Astrocyte of the hippocampus (primary cell): Measurements from ENCODE around the gene RTBDN.
A peak's percentile ranks its signal among the peaks of the same experiment; 100 is the strongest.

ENCODE experiments used
- DNase-seq: peaks from one replicate; pipeline ENCODE4 v3.0.0; 2011; ENCODE audit warnings: low read depth, low spot score

Gene RTBDN

DNA sequence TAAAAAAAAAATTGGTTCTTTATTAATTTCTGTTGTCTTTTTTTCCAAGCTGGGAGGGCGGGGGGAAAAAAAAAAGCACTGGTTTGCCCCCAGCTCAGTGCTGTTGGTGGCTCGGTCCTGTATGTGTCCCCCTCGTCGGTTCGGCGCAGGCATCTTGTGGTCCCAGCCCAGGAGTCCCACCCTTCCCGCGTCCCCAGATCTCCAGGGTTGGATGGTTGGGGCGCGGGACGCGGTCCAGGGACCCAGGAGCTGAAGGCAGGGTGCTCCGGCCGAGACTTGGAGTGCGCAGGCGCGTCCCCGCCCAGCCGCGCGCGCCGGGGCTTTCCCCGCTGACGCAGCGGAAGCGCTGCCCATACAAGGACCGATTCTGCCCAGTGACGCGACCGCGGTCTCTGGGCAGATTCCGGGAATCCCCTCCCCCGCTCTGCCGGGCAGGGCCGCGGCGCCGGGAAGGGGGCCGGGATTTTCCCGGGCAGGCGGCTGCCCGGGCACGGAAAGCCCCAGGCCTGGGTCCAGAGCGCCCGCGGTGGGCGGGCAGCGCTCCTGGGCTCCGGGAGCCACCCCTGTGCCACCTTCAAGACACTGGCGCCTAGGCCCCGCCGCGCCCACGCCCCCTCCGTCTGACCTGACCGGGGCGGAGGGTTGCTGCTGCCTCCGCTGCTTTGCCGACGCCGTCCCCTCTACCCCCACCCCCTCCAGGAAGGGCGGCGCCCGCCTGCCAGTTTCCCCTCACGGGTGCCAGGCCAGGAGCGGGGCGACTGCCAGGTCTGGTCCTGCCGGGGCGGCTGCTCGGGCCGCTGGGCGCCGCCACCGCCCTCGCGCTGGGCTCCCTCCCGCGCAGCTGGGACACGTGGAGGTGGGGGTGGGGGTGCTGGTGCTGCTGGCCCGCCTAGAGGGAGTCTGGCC is 40.8 kb downstream of the RTBDN start:
- DNase-seq: peak; percentile 99

- DNase-seq: no peak
Observed at GRCh38 chr19:12792853-12793289, 41.5 kb downstream of the RTBDN start.

DNA sequence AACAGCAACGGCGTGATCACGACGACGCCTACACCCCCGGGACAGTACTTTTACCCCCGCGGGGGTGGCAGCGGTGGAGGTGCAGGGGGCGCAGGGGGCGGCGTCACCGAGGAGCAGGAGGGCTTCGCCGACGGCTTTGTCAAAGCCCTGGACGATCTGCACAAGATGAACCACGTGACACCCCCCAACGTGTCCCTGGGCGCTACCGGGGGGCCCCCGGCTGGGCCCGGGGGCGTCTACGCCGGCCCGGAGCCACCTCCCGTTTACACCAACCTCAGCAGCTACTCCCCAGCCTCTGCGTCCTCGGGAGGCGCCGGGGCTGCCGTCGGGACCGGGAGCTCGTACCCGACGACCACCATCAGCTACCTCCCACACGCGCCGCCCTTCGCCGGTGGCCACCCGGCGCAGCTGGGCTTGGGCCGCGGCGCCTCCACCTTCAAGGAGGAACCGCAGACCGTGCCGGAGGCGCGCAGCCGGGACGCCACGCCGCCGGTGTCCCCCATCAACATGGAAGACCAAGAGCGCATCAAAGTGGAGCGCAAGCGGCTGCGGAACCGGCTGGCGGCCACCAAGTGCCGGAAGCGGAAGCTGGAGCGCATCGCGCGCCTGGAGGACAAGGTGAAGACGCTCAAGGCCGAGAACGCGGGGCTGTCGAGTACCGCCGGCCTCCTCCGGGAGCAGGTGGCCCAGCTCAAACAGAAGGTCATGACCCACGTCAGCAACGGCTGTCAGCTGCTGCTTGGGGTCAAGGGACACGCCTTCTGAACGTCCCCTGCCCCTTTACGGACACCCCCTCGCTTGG is 42.1 kb downstream of the RTBDN start:
- DNase-seq: peak; percentile 67

DNA sequence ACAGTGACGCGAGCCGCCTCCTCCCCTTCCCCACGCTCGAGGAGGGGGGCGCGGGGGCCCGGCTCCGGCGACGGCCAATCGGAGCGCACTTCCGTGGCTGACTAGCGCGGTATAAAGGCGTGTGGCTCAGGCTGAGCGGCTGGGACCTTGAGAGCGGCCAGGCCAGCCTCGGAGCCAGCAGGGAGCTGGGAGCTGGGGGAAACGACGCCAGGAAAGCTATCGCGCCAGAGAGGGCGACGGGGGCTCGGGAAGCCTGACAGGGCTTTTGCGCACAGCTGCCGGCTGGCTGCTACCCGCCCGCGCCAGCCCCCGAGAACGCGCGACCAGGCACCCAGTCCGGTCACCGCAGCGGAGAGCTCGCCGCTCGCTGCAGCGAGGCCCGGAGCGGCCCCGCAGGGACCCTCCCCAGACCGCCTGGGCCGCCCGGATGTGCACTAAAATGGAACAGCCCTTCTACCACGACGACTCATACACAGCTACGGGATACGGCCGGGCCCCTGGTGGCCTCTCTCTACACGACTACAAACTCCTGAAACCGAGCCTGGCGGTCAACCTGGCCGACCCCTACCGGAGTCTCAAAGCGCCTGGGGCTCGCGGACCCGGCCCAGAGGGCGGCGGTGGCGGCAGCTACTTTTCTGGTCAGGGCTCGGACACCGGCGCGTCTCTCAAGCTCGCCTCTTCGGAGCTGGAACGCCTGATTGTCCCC is 42.9 kb downstream of the RTBDN start, which contains the start of gene JUNB:
Gene JUNB, plus strand, starts transcription at position 142 of the 706 bp plus-strand sequence. Its CDS starts 286 bp downstream, at position 428.
- peak; percentile 99 for DNase-seq

DNA sequence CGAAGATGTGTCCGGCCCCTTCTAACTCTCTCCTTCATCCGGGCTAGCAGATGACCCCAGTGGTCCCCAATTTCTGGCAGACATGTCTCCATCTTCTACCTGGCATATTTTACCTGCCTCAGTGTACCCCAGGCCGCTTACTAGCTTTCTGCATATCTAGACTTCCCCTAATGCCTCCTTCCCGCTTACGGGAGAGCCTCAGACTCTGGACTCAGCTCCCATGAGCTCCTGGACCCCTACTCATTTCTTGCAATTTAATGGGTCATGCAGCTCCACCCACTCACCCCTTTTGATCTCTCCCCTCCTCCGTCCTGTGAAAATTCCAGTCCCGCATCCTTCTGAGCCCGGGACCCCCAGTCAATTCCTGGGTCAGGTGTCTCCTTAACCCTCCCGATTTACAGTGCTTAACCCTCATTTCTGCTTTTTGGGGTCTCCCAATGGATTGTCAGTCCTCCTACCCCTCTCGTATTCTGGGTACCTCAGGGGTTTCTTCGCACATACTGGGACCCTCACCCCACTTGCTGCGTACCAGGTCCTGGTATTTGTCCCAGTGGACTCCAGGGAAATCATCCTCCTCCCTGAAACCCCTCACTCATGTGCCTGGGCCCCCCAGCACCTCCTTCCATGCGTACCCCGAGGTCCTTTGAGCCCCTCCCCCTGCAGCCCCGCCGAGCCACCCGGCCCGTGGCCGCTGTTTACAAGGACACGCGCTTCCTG is 43.6 kb downstream of the RTBDN start:
- peak; percentile 26 for DNase-seq

DNA sequence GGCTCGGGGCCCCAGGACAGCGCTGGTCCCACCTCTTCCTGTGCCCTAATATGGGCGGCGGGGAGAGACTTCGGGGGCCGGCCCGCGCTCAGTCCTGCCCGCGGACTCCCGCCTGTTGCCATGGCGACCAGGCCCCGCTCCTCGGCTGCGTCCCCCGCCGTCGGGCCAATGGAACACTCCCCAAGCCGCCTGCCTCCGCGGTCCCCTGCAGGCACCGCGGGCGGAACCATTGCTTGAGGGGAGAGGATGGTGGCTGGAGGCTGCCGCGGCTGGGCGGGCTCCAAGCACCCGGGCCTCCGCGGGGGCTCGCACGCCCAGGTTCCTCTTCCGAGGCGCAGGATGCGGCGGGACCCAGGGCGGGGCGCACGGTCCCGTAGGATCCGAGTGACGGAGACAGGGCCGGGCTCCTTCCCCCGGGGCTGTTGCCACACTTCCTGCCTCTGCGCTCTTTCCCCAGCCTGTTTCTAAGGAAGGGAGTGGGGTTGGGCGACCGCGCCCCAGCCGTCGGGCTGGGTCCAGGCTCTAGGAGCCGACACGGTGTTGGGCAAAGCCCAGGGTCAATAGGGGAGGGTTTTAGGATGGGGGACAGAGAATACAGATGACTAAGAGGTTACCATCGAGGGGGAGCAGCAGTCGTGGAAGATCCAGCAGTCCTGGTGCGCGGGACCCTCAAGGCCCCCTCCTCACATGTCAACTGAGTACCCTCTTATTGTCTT is 44.3 kb downstream of the RTBDN start:
- DNase-seq: peak; percentile 99

DNA sequence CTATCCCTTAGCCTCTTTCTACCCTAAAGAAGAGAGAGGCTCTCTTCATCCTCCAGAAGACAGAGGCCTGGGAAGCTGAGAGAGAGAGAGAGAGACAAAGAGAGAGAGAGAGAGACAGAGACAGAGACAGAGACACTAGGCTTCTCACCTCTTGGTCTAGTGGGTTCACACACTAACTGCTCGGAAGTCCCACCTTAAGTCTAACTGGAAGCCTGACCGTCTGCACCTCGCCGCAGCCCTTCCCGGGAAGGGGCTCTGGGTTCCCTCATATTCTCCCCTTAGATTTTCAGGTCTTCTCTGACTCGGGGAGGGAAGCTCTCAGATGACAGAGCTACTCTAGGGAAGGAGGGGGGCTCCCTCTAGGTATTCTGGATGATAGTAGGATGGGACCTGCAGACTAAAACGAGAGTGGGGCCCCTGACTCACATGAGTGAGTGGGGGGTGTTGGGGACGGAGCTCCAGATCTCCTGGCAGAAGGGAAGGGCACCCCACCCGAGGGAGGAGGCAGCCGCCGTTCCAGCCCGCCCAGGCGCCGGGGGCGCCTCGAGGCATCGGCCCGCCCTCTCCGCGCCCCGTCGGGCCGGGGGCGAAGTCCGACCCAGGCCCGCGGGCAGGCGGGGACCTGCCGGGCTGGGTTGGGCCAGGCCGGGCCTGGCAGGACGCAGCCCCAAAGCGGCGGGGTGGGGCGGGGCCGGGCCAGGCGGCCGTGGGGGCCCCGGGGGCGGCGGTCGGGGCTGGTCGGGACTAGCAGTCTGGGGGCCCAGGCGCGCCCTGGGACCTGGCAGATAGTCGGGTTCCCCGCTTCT is 45.1 kb downstream of the RTBDN start:
- DNase-seq: no peak

DNA sequence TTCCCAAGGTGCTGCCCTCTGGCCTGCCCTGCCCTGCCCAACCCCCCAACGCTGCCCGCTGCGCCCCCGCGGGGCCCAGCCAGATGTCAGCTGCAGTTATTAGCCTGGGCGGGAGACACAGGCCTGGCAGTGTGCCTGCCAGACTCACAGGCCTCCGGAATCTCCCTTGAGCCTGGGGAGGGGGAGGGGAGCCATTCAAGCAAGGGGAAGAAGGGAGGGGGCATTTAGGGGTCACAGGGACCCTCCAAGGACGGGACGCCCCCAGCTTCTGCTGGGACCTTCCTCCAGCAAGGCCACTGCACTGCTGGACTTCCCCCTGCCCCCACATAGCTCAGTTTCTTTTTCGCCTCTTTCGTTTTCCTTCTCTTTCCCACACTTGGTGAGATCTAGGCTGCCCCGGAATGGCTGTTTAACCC is 45.7 kb downstream of the RTBDN start:
- peak; percentile 86 for DNase-seq

- no peak for DNase-seq
Observed at GRCh38 chr19:12788042-12788681, 46.2 kb downstream of the RTBDN start.

GRCh38 chr19:12787458-12787857 is 46.9 kb downstream of the RTBDN start:
- DNase-seq: no peak

- no peak for DNase-seq
Observed at GRCh38 chr19:12786952-12787351, 47.4 kb downstream of the RTBDN start.

- no peak for DNase-seq
Observed at GRCh38 chr19:12786141-12786870, 48.1 kb downstream of the RTBDN start.

DNA sequence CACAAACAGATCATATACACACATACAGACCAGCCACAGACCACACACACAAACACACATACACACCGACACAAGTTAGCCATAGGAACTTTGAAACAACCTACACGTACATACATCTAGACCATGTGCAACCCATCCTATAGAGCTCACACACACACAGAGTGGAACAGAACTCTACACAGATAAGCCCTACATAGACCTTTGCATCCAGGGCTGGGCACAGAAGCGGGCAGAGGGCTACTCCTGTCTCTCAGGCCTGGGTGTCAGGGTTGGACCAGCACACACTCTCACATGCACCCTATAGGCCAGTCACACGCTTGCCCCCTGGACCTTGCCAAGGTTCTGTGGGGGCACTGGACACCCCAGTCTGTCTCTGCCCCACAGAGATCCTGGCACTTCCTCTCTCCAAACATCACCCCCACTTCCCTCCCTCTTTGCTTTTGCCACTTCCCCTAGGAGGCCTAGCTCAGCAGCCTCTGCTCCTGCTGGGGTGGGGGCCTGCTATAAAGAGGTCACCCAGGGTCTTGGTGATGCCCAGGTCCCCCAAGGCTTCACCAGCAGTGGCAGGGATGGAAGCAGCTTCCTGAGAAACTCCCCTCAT is 48.8 kb downstream of the RTBDN start:
- no peak for DNase-seq

DNA sequence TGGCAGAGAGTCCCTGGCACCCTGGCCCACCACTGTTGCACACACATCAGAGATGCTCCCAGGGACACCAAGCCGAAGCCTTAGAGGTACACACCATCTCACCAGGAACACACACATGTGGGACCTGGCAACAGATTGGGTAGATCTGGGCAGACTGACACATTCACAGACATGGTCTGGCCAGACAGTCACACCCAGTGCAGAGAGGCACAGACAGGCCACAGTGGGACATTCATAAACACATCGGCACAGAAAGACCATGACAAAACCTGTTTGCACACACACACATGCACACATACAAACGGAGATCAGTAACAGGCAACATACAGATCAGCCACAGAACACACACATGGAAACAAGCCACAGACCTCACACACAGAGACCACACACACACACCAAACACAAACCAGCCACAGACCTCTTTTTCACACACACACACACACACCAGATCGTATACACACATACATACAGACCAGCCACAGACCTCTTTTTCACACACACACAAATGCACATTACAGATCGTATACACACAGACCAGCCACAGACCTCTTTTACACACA is 49.4 kb downstream of the RTBDN start:
- DNase-seq: peak; percentile 27

DNA sequence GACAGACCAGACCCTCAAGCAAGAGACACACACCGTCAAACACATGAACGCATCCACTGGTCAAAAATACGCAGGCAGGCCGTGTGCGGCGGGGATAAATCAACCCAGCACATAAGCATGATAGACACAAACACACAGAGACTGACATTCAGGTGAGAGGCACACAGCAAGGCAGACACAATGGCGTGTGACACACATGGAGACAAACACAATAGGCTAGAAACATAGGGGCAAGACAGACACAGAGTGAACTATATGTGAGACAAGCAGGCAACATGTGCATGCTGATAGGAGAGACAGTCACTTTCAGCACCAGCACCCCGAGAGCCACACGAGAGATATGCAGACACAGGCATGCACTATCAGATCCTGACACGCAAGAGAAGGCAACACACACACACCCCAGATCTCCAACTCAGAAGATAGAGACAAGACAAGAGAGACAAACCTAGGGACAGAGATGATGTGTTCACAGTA is 49.9 kb downstream of the RTBDN start:
- peak; percentile 19 for DNase-seq

DNA sequence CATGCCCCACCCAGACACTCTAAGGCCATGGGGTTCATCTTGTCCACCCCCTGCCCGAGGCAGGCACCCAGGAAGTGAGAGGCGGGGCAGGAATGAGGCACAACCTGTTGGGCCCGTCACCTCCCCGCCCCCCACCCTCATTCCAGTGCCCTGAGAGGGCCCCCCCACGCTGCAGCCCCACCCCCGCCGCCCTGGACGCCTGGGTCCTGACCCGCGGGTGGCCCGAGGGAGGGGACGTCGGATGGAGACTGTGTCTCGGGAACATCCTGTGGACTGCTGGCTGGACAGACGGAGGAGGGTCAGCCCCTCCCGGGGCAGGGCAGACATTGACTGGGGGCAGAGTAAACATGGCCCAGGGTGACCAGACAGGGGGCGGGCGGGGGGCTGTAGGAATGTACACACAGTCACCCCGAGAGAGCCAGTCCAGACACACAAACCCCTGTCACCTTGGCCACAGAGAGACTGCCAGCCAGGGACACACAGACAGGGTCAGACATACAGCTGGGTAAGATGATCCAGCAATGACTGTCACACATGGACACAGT is 50.5 kb downstream of the RTBDN start:
- DNase-seq: peak; percentile 44

GRCh38 chr19:12783291-12783848 is 51.0 kb downstream of the RTBDN start:
- DNase-seq: no peak
